NCI-H128 (cell line): ENCODE data around the gene MAEA.

Source experiments
- DNase-seq: peaks from one replicate; lab custom pipeline; 2025; ENCODE audit not compliant: unreplicated experiment; lab: John Stamatoyannopoulos, UW

Gene MAEA

DNA sequence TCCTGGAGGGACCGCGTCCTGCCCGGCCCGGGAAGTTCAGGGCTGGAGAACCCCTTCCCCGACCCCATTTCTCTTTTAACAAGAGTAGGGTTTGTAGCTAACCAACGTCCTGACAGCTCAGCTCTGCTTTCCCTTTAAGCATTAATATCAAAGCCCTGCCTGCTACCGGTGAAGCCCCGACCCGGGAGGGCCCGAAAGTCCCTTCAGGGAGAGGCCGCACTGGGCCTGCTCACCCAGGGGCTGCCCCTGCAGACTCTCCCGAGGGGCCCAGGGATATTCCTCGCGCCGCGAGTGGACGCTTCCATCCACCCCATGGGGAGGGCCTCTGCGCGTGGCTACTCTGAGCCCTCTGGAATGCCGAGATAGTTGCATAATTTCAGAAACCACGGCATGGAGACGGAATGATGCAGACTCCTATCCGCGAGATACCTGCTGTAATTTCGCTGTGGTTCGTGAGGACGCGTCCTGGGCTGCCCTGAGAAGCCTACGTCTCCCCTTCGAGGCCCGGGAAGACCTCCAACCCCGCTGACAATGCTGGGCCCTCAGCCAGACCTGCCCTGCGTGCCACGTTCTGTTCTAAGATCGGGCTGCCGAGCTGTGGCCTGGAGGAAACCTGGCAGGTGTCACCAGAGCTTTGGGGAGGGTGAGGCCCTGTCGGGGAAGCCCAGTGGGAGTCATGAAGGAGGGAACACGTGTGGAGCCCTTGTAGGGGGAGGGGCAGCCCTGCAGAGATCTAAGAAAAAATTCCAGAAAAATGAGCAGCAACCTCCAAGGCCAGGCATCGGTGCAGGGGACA lies 39.8 kb upstream of the MAEA start:
- DNase-seq: no peak

DNA sequence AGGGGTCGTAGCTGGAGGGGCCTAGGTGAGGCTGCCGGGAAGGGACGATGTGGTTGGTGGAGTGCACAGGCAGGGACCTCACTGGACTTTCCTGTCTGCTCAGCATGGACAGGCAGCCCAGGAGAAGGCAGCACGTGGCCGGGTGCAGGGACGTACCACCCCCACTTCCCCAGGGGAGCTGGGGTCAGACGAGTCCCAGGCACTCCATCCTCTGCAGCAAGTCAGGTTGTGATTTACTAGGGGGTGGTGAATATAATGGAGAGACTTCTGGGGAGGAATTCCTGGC lies 39.2 kb upstream of the MAEA start:
- no peak for DNase-seq

DNA sequence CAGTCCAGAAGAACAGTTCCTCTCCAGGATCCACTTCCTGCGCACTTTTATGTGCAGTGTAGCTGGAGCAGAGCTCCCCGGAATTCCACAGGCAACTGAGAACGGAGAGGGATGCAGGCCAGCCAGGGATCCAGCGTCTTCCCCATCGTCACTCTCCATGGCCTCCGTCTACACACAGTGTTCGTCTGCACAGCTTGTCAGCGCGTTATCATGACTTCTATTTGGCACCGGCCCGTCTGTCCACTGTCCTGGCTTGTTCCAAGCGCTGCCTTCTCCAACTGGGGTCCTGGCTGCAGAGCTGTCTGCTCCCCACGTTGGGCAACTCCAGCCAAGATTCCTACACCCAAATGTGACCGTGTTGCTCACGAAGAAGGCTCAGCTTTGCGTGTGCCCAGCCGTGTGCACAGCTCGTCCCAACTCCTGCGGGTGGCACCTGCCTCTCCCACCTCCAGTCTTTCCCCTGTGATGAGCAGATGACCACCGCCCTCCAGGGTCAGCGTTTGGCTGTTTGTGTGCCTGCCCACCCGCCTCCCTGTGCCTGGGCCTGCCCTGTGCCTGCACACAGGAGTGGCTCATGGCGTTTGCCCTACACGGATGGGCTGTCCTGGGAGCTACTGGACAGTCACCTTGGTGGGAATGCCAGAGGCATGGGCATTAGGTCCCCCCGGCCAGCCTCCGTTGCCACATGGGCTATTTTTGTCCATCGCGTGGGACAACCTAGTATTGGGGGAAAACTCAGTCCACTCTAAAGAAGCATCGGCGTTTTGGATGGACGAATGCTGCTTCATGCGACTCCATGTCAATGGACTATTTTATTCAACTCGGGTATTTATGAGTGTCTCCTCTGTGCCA lies 38.5 kb upstream of the MAEA start:
- DNase-seq: no peak

DNA sequence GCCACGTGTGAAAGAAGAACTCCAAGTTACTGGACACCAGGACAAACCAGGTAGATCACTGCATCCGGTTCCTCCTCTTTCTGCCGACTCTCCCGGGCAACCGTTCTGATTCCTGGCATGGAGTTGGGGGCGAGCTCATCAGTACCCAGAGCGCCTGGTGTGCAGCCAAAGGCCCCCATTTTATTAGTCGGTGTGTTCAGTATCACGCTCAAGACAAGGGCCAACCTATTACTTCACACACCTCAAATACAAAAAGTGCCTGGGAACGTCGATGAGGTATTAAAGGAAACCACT lies 38.0 kb upstream of the MAEA start:
- DNase-seq: no peak

DNA sequence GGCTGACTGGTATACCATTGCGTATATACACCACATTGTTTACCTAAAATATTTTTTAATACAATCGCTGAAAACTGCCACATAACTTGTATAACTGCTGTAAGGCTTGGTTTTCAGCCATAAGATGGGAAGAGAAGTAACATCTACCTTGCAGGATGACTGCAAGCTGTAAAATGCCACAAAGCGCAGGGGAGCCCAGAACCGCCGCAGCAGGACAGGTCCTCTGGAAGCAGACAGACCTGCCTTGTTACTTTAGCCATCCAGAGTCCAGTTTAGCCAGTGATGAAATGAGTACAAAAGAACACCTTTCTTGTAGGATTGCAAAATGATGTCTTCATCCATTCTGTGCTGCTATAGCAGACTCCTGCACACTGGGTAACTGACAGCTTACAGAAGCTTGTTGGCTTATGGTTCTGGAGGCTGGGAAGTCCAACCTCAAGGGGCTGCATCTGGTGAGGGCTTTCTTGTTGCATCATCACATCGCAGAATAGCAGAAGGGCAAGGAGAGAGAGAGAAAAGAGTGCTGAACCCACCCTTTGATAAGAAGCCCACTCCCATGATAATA lies 36.7 kb upstream of the MAEA start:
- DNase-seq: no peak

DNA sequence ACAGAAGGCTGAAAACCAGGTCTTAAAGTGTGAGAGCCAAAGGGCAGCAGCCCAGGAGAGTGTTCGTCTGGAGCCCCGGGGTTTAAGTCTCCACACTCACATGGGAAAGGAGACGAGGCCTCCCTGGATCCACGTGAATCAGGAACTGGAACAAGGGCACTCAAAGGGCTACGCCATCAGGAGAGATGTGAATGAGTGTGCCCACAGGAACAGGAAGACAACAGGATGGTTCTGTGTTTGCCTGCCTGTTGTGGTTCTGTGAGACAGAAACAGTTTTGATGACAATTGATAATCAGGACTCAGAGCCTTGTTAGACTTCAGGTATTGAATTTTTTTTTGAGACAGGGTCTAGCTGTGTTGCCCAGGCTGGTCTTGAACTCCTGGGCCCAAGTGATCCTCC lies 35.9 kb upstream of the MAEA start:
- DNase-seq: no peak

DNA sequence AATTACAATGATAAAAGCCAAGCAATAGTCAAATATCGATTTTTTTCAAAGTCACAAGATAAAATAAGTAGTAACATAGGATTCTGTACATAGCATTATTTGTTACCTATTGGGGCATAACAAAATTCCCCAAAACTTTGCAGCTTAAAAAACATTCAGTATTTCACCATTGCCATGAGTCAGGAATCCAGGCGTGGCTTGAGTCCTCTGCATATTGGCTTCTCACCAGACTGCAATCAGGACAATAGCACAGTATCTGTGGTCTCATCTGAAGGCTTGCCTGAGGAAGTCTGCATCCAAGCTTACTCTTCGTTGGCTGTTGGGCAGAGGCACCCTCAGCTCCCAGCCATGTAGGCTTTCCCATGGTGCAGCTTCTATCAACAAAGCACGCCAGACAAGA lies 34.5 kb upstream of the MAEA start:
- DNase-seq: no peak

DNA sequence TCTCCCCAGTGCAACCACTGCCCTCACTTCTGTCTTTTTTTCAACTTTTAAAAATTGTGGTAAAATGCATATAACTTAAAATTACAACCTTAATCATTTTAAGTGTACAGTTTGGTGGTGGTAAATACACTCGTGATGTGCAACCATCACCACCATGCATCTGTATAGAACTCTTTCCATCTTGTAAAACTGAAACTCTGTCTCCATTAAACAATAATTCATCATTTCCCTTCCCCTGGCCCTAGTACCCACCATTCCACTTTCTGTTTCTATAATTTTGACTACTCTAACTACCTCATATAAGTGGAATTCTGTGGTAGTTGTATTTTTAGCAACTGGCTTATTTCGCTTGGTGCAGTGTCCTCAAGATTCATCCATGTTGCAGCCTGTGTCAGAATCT lies 34.0 kb upstream of the MAEA start:
- no peak for DNase-seq

DNA sequence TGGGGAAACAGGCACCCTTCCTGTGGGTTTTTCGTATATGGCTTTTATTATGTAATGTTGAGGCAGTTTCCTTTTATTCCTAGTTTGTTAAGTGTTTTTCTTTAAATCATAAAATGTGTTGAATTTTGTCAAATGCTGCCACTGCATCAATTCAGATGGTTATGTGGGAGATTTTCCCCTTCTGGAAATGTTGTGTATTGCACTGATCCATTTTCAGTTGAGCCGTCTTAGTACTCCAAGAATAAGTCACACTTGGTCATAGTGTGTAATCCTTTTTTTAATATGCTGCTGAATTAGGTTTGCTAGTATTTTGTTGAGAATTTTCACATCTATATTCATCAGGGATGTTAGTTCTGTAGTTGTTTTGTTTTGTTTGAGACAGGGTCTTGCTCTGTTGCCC lies 31.2 kb upstream of the MAEA start:
- no peak for DNase-seq

DNA sequence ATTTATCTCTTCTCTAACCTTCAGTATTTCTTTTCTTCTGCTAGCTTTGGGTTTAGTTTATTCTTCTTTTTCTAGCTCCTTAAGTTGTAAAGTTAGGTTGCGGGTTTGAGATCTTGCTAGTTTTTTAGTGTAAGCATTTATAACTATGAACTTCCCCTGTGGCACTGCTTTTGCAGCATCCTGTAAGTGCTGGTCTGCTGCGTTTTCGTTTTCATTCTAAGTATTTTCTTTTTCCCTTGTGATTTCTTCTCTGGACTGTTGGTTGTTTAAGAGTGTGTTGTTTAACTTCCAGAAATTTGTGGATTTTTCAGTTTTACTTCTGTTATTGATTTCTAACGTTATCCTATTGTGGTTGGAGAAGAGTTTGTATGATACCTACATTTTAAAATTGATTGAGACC lies 29.7 kb upstream of the MAEA start:
- DNase-seq: no peak

DNA sequence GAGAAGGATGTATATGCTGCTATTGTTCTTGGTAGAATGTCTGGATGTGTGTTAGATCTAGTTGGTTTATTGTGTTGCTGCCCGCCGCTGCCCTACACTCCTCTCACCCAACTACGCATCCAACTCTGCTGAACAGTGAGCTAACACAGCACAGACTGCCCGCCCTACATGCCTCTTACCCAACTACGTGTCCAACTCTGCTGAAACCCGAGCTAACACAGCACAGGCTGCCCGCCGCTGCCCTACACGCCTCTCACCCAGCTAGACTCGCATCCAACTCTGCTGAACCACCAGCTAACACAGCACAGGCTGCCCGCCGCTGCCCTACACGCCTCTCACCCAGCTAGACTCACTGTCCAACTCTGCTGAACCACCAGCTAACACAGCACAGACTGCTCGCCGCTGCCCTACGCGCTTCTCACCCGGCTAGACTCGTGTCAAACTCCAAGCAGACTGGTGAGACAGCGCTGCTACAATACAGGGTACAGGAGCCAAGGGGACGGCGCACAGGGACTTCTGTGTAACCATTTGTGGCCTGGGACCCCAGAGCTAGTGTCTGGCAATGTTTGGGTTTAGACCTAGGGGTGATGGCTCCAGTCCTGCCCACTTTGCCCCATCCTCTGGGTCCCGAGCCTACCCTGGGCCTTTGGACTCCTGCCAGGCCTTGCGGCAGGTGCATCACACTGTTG lies 29.1 kb upstream of the MAEA start:
- no peak for DNase-seq

DNA sequence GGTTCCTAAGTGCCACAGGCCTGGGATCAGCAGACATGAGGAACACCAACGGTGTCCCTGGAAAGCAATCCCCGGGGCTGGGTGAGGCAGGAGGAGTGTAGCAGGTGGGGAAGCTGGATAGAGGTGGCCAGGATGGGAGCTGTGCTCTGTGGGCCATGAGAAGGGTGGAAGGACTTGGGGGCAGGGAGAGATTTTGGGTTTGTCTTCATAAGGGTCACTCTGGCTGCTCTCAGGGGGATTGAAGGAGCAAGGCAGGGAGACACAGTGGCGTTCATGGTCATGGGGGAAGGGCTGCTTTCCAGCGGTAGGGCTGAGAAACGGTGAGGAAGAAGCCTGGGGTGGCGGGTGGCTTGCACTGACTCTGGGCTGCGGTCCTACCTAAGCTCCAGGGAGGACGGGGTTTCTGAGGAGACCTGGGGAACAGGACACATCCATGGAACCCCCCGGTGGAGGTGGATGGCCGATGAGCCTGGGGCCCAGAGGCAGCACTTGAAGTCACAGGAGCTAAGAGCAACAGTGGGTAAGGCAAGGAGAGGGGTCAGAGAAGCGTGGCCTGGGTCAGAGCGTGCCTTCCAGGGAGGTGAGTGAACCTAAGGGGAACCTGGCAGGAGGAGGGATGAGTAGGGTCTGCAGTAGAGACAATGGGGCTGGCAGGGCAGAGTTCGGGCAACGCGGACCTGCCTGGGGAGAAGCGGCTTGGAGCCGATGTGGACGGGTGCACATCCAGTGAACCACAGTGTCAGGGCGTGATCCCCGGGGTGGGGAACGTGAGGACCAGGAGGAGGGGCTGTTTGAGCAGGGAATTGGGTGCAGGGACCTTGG lies 28.4 kb upstream of the MAEA start:
- DNase-seq: no peak

DNA sequence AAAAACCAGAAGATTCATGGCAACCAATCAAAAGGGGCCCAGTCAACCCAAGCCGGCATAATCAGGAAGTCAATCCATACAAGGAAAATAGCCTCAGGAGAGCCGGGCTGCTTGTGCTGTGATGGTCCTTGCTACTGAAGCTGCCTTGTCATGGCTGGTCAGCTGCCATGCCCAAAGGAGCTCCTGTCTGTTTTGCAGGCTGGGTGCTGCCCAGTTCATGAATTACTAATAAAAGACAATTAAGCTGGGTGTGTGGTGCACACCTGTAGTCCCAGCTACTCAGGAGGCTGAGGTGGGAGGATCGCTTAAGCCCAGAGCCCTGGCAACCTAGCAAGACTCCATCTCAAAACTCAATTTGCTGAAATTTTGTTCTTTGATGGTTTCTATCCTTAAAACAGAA lies 24.7 kb upstream of the MAEA start:
- DNase-seq: no peak

DNA sequence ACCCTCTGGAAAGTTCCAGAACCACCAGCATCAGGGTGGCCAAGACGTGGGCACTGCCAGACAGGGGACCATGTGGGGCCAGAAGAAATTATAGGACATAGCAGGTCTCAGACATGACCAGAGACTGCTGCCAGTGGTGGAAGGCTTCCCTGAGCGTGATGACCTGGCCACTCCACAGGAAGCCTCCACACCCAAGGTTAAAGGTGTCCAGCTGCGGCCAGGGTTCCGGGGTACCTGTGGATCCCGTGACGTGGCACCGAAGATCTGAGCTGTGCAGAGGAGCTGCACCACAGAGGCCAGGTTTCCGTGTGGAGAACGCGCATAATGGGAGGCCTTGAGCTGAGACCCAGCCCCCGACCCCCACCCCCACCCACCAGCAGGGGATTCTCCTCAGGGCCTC lies 24.3 kb upstream of the MAEA start:
- no peak for DNase-seq

DNA sequence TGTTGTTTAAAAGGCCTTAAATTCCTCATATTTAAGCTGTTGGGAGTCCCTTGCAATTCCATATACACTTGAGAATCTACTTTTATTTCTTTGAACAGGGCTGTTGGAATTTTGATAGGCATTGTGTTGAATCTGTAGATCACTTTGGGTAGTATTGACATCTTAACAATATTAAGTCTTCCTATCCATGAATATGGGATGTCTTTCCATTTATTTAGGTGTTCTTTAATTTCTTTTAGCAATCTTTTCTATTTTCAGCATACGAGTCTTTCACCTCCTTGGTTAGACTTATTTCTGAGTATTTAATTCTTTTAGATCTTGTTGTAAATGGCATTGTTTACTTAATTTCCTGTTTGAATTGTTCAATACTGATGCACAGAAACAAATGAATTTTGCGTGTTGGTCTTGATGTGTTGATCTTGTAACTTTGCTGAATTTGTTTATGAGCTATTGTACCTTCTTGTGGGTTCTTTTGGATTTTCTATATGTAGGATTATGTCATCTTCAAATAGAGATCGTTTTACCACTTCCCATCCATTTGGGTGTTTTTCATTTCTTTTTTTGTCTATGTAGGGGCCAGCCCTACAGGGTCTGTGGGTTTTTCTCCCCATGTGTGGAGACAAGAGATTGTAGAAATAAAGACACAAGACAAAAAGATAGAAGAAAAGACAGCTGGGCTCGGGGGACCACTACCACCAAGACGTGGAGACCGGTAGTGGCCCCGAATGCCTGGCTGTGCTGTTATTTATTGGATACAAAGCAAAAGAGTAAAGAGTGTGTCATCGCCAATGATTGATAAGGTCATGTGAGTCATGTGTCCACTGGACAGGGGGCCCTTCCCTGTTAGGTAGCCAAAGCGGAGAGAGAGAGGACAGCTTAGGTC lies 22.6 kb upstream of the MAEA start:
- DNase-seq: no peak

DNA sequence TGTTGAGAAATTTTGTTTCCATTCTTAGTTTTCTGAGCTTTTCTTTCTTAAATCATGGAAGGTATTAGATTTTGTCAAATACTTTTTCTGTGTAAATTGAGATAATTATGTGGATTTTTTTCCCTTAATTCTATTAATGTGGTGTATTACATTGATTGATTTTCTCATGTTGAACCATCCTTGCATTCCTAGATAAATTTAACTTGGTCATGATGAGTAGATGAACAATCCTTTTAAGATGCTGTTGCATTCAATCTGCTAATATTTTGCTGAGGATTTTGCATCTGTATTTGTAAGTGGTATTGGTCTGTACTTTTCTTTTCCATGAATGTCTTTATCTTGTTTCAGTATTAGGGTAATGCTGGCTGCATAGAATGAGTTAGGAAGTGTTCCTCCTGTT lies 20.5 kb upstream of the MAEA start:
- DNase-seq: no peak

DNA sequence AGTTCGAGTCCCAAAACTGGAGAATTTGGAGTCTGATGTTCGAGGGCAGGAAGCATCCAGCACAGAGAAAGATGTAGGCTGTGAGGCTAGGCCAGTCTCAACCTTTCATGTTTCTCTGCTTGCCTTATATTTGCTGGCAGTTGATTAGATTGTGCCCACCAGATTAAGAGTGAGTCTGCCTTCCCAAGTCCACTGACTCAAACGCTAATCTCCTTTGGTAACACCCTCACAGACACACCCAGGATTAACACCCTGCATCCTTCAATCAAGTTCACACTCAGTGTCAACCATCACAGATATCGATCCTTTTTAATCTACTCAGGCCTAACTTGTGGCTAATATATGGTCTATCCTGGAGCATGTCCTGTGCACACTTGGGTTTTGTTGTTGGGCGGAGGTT lies 18.0 kb upstream of the MAEA start:
- no peak for DNase-seq

DNA sequence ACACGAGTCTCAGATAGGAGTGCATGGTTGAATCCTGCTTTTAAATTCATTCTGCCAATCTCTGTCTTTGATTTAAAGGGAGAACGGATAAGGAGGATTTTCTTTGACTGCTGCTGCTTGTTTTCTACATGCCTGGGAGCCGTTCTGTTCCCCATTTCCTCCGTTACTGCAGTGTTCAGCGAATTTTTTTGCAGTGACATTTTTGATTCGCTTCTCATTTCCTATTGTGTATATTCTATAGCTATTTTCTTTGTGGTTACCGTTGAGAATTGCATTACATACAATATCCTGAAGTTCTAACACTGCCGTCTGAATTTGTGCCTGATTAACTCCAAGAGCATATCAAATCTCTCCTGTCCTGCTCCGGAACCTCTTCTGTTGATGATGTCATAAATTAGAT lies 14.8 kb upstream of the MAEA start:
- no peak for DNase-seq

DNA sequence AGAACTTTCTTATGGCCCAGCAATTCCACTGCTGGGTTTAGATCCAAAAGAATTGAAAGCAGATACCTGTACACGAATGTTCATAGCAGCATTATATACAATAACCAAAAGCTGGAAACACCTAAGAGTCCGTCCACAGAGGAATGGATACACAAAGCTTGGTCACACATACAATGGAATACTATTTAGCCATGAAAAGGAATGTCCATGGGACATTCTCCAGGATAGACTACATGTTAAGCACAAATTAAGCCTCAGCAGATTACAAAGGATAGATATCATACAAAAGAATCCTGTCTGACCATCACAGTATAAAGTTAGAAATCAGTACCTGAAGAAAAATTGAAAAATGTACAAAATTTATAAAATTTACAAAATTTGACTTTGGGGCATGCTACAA lies 12.7 kb upstream of the MAEA start:
- DNase-seq: no peak
